ENCODE data around the gene SGK1.
A peak's percentile ranks its signal among the peaks of the same experiment; 100 is the strongest.

Gene SGK1

DNA sequence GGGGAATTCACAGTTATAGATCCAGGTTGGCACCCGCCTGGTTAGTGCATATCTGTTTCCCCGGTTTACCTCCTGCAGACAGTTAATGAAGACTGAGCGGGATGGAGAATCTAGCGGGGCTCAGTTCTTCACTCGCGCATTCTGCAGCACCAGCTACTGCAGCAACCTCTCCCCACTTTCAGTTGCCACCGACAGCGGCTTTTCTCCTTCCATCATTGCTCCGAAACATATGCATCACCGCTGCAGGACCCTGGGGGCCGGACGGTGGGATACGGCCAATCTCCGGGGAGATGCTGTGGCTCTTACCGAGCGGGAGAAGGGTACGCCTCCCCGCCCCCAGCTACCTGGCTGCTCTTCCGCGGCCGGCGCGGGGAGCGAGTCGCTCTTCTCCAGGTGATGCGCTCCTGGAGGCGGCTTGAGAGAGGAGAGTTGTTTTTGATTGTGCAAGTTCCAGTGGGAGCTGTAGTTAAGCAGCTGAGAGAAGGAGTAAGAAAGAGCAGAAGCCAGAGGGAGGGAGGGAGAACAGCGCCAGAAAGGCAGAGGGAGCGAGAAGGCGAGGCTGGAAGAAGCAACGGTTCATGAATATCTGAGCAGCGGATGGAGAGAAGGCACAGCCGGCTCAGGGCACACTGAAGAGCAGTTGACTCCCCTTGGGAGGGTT is at the start of gene SGK1:
Gene SGK1, minus strand, starts transcription at position 642 of the 661 bp plus-strand sequence. CDS start 652 bp downstream, outside the sequence.
- DNase-seq (ENCODE audit: low read depth in 2 of 2) = peak in 1 of 2 donors; percentile 6

- no peak for DNase-seq (ENCODE audit: low read depth in 2 of 2)
Measured at GRCh38 chr6:134363323-134364039, 45.6 kb upstream of the SGK1 start.

DNA sequence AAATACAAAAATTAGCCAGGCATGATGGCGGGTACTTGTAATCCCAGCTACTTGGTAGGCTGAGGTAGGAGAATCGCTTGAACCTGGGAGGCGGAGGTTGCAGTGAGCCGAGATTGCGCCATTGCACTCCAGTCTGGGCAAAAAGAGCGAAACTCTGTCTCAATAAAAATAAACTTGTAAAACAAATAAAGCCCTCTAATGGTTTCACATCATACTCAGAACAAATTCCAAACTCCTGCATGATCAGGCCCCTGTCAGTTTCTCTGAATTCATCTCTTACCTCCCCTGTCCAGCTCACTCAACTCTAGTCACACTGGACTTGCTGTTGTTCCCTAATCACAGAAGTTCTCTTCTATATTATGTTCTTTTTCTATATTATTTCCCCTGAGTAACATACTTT is 43.1 kb upstream of the SGK1 start:
- DNase-seq (ENCODE audit: low read depth in 2 of 2) = no peak

GRCh38 chr6:134359302-134359701 is 41.4 kb upstream of the SGK1 start:
- no peak for DNase-seq (ENCODE audit: low read depth in 2 of 2)

- no peak for DNase-seq (ENCODE audit: low read depth in 2 of 2)
Measured at GRCh38 chr6:134358320-134358719, 40.4 kb upstream of the SGK1 start.

- DNase-seq (ENCODE audit: low read depth in 2 of 2) = no peak
Measured at GRCh38 chr6:134357022-134357487, 39.1 kb upstream of the SGK1 start.

DNA sequence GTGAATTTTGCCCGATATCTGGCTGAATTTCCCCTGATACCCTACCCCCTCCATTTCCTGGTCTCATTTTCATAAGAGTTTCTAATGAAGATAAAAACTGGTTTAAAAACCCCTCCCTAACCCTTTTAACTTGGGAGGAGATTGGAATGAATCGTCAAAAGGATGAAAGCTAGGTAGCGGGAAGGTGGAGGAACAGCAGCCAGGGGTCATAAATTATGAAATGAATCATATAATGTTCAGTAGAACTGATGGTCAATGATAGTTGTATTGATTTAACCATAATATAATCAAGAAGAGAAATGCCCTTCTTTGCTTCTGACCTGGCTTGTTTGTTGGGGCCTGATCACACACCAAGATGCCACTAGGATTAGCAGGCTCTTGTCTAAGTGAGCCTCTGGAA is 38.5 kb upstream of the SGK1 start:
- DNase-seq (ENCODE audit: low read depth in 2 of 2) = no peak

- no peak for DNase-seq (ENCODE audit: low read depth in 2 of 2)
Measured at GRCh38 chr6:134352786-134353480, 35.0 kb upstream of the SGK1 start.

DNA sequence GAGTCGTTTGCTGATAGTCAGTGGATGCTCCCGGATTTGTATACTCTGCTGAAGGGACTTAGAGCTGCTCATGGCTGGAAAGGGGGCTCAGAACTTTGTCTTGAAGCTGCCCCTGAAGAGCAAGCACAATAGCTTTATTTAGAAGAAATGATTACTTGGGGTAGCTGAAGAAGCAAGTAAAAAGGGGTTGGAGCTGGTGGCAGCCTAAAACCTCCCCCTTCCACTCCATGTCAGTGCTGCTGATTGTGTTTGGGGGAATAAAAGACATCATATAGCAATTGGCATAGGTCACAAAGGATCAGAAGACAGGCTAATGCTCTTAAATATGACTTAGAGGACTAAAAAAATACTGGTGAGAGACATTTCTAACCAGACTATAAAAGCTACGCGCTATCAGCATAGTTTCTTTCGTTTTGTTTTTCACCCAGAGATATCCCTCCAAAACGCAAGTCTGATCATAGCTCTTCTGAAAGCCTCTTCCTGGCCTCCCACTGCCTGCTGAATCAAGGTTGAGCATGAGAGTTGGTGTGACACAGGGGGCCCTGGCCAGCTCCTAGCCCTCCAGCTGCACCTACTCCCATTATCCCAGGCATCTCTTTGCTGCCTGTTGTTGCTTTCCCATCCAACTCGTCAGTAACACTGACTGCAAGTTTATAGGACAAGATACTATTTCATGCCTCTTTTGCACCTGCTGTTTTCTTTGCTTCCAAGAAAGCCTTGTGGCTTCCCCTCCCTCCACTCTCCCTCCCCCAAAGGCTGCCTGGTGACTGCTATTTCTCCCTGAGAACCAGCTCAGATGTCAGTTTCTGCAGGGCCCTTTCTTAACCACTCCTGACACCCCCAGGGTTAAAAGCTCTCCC is 33.9 kb upstream of the SGK1 start:
- DNase-seq (ENCODE audit: low read depth in 2 of 2) = no peak

- no peak for DNase-seq (ENCODE audit: low read depth in 2 of 2)
Measured at GRCh38 chr6:134347885-134348805, 30.2 kb upstream of the SGK1 start.

GRCh38 chr6:134346932-134347545 is 29.1 kb upstream of the SGK1 start:
- DNase-seq (ENCODE audit: low read depth in 2 of 2) = no peak

DNA sequence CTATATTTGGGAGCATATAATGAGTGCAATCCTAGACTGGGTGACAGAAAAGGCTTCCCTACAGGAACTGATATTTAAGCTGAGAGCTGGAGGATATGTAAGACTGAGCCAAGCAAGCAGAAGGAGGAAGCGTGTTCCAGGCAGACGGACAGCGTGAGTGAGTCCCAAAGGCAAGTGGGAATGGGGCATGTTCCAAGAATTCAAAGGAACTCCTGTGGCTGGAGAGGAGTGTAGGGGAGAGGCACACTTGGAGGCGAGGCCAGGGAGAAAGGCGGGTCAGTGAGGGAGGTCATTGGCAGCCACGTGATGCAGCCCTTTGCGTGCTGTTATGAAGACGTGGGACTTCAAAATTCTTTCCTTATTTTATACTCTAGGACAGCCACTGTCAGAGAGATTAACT is 27.9 kb upstream of the SGK1 start:
- DNase-seq (ENCODE audit: low read depth in 2 of 2) = no peak

DNA sequence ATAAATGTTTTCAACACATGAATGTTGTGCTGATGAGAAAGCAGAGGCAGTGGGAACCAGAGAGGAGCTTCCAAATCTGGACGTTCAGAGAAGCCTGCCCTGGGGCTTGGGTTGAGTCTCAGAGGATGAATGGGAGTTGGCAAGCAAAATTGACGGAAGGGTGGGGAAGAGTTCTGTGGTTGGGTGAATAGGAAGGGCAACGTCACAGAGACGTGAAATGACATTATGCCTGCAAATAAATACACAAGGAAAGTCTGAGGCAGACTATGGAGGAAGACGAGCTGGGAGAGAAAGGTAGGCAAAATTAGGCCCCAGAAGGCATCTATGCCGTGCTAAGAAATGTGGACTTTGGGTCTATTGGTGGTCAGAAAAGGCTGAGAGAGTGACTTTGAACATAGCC is 25.2 kb upstream of the SGK1 start:
- DNase-seq (ENCODE audit: low read depth in 2 of 2) = no peak

- no peak for DNase-seq (ENCODE audit: low read depth in 2 of 2)
Measured at GRCh38 chr6:134341999-134342567, 24.2 kb upstream of the SGK1 start.

DNA sequence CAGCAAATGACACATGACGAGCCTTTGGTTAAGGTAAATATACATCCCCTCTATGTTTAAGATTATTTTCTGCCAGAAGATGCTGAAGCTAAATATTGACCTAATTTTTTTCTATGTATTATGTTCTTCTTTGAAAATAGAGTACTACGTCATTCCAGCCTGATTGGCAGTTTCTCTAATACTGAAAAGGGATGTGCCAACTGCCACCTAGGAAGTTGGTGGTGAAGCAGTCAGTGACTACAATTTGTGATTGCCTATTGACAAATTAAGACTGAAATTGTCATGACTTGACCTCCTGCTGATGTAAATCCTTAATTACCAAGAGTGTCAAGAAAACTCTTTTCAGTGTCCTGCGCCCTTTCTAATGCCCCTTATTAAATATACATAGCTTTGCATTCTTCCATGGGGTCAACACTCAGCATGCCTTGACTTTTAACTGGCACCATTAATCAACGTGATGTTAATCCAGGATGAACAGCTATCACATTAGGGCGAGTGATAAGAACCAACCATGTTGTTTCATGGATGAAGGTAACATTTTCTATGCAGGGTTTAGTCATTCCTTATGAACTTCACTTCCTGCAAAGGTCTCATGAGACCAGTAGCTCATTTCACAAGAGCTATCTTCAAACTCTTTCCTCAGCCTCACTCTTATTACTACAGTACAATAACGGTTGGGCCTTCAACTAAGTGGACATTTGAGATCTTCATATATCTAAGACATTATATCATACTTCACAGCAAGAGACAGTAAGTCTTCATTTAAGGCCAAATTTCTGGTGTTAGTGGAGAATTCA is 22.5 kb upstream of the SGK1 start:
- DNase-seq (ENCODE audit: low read depth in 2 of 2) = no peak

DNA sequence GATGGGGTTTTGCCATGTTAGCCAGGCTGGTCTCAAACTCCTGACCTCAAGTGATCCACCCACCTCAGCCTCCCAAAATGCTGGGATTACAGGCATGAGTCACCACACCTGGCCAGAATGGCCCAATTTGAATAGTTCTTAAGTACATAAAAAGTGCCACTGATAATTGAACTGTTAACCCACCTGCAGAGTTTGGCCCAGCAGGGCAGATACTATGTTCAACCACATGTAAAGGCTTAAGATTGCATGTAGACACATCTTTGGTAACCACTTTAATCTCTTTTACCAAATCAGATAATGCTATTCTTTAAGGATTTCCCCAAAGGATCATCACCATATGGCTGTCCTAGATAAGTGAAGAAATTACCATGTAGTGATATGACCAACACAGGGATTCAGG is 21.3 kb upstream of the SGK1 start:
- DNase-seq (ENCODE audit: low read depth in 2 of 2) = no peak

GRCh38 chr6:134331256-134331655 is 13.3 kb upstream of the SGK1 start:
- no peak for DNase-seq (ENCODE audit: low read depth in 2 of 2)

DNA sequence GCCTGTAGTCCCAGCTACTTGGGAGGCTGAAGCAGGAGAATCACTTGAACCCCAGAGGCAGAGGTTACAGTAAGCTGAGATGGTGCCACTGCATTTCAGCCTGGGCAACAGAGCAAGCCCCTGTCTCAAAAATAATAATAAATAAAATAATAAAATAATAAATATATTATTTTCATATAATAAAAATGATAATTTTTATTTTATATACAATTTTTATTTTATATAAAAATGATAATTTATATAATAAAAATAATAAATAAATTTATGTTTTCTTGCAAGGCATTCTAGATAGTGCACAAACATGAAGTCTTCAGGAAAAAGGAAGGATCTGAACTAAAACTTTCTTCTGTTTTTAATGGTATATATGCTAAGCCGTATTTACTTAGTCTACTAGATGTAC is 12.6 kb upstream of the SGK1 start:
- no peak for DNase-seq (ENCODE audit: low read depth in 2 of 2)

DNA sequence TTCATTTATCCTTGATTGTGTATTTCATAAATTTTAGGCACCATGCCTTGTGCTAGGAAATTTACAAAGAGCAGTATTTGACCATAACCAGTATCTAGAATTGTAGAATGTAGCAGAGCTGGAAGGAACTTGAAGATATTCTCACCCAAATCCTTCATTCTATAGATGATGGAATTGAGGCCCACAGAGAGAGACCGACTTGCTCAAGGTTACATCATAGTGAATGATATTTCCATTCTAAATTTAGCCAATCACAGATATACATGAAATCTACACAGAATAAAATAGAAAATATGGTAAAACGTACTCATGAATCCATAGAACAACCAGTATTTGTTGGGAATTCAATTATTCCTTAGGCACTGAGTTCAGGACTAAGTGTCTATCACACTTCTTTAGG is 10.9 kb upstream of the SGK1 start:
- no peak for DNase-seq (ENCODE audit: low read depth in 2 of 2)

Measured in stimulated activated CD4-positive, alpha-beta T cell treated with anti-CD3 and anti-CD28 coated beads, Interleukin-4, amount 100 ng/mL, for 48 hours (primary cell).